Natural killer cell (primary cell): ENCODE results near the gene UBQLN3. TPM values are rescaled to one million over a fixed set of nuclear protein-coding genes. Genes with fewer than 3 reads are reported as not detected.

ENCODE experiments used
- ATAC-seq, 3 donors: fragments of 150-1000 bp in 2 of 3; fragments of 200-7000 bp in 1 of 3; cut with Tn5 transposase; 1 replicate in 1 of 3; 2 replicates in 2 of 3; pipeline ENCODE4 v1.10.0; 2021; ENCODE audit warnings: mild to moderate bottlenecking in 2 of 3, moderate library complexity in 2 of 3
- DNase-seq, 2 donors: peaks; one replicate each; pipeline versions ENCODE4 v3.0.0 to v3.0.0-alpha.2; 2013 to 2021; ENCODE audit warnings: mixed read lengths in 1 of 2
- H3K27ac ChIP-seq: one replicate; pipeline ENCODE4 v1.5.1; 2013; ENCODE audit warnings: mild to moderate bottlenecking, low read length
- H3K27me3 ChIP-seq: one replicate; pipeline ENCODE4 v1.6.1; 2013; ENCODE audit warnings: low read length; ENCODE audit not compliant: control insufficient read depth, insufficient read depth
- H3K36me3 ChIP-seq: one replicate; pipeline ENCODE4 v1.6.1; 2013; ENCODE audit warnings: low read length; ENCODE audit not compliant: control insufficient read depth, insufficient read depth
- H3K4me1 ChIP-seq: one replicate; pipeline ENCODE4 v1.6.1; 2013; ENCODE audit warnings: low read length; ENCODE audit not compliant: control insufficient read depth, insufficient read depth
- H3K4me3 ChIP-seq: one replicate; pipeline ENCODE4 v1.5.1; 2013; ENCODE audit warnings: low read length
- H3K9me3 ChIP-seq: one replicate; pipeline ENCODE4 v1.6.1; 2013; ENCODE audit warnings: low read length; ENCODE audit not compliant: control insufficient read depth, insufficient read depth
- H3K27ac Mint-ChIP-seq, 2 donors: one replicate each; pipeline ENCODE4 v1.8.0; 2022; ENCODE audit warnings: mild to moderate bottlenecking in 2 of 2, mixed read lengths in 2 of 2, moderate library complexity in 1 of 2
- H3K27me3 Mint-ChIP-seq, 2 donors: one replicate each; pipeline ENCODE4 v1.8.0; 2022; ENCODE audit warnings: low read depth in 2 of 2, mixed read lengths in 2 of 2
- H3K36me3 Mint-ChIP-seq: one replicate; pipeline ENCODE4 v1.8.0; 2022; ENCODE audit warnings: mixed read lengths
- H3K4me1 Mint-ChIP-seq, 2 donors: one replicate each; pipeline ENCODE4 v1.8.0; 2022; ENCODE audit warnings: mixed read lengths in 2 of 2
- H3K4me3 Mint-ChIP-seq: one replicate; pipeline ENCODE4 v1.8.0; 2022; ENCODE audit warnings: mild to moderate bottlenecking, moderate library complexity, mixed read lengths
- H3K9me3 Mint-ChIP-seq, 2 donors: one replicate each; pipeline ENCODE4 v1.8.0; 2022; ENCODE audit warnings: mixed read lengths in 2 of 2
- CTCF ChIP-seq: fragments of 200-600 bp; IDR thresholded peaks from one replicate; pipeline ENCODE4 v1.8.0; 2022; ENCODE audit warnings: antibody characterized with exemption
- WGBS: methylation state at CpG from one replicate; pipeline ENCODE4 v1.1.7; 2013; ENCODE audit warnings: missing lambda C conversion rate; ENCODE audit not compliant: insufficient coverage; 5-methylcytosine and 5-hydroxymethylcytosine counted together
- intact Hi-C: fragments of 100-400 bp; cut with micrococcal nuclease; formaldehyde crosslinking; loops from one replicate; pipeline ENCODE4 v1.14.2; 2022
- total RNA-seq, 4 donors: library from RNA; stranded (reverse); fragments of 120-200 nt in 1 of 4; gene quantifications; one replicate each; pipeline versions ENCODE4 v1.2.3 to v1.2.4, GENCODE V29; 2013 to 2022

The UBQLN3 gene
- under 1 TPM in 2 of 3 donors, not detected in 1; 0.15 to 0.20 TPM for total RNA-seq
- total RNA-seq (2013) = 0.36 TPM

GRCh38 chr11:5509803-5510202 lies at the start of gene UBQLN3:
Gene UBQLN3, minus strand, starts transcription at chr11:5509957. Its CDS starts 399 bp downstream, at chr11:5509558.
- Histone ChIP-seq H3K27me3 (no peaks in the 10 kb centered on the region), H3K4me1 (no peaks in the 10 kb centered on the region), H3K36me3 (no peaks in the 10 kb centered on the region), H3K4me3 (no peak within 1 kb of the TSS), H3K9me3 (no peaks in the 10 kb centered on the region), H3K27ac (no peak within 1 kb of the TSS)
- ATAC-seq (no peak), DNase-seq (no peak)
- H3K4me1 Mint-ChIP-seq = no peaks in the 10 kb centered on the region
- no peak for TF ChIP-seq CTCF
- H3K4me3 Mint-ChIP-seq = no peak within 1 kb of the TSS
- WGBS = 77% methylated on average over 4 of the region's 4 CpGs
- no peaks in the 10 kb centered on the region for H3K9me3 Mint-ChIP-seq
- H3K27ac Mint-ChIP-seq = no peak within 1 kb of the TSS
- H3K36me3 Mint-ChIP-seq = no peaks in the 10 kb centered on the region
- intact Hi-C loops = no loop called here
- H3K27me3 Mint-ChIP-seq = peaks cover 3% of the 10 kb centered on the region in 2 donors

GRCh38 chr11:5557751-5558150 lies 48.0 kb upstream of the UBQLN3 start:
- H3K27ac ChIP-seq = no peak overlapping the region
- no peak overlapping the region for H3K4me3 ChIP-seq
- no peak for TF ChIP-seq CTCF
- H3K9me3 Mint-ChIP-seq = no peaks in the 10 kb centered on the region
- DNase-seq (no peak), ATAC-seq (no peak)
- intact Hi-C loops = no loop called here
- H3K27me3 ChIP-seq = no peaks in the 10 kb centered on the region
- no peaks in the 10 kb centered on the region for H3K36me3 ChIP-seq
- H3K36me3 Mint-ChIP-seq = no peaks in the 10 kb centered on the region
- no peak overlapping the region for H3K4me3 Mint-ChIP-seq
- H3K4me1 Mint-ChIP-seq = no peaks in the 10 kb centered on the region
- no peaks in the 10 kb centered on the region for H3K4me1 ChIP-seq
- H3K9me3 ChIP-seq = no peaks in the 10 kb centered on the region
- H3K27me3 Mint-ChIP-seq = peaks cover 22 to 25% of the 10 kb centered on the region in 2 donors
- H3K27ac Mint-ChIP-seq = no peak overlapping the region
- 33% methylated on average over 3 of the region's 3 CpGs for WGBS

GRCh38 chr11:5556596-5557188 lies 46.9 kb upstream of the UBQLN3 start:
- Mint-ChIP-seq H3K27me3 (peaks cover 26 to 28% of the 10 kb centered on the region in 2 donors), H3K4me3 (no peak overlapping the region), H3K4me1 (no peaks in the 10 kb centered on the region), H3K27ac (no peak overlapping the region), H3K9me3 (no peaks in the 10 kb centered on the region), H3K36me3 (no peaks in the 10 kb centered on the region)
- intact Hi-C loops = no loop called here
- H3K27ac ChIP-seq = no peak overlapping the region
- no peaks in the 10 kb centered on the region for H3K4me1 ChIP-seq
- no peak overlapping the region for H3K4me3 ChIP-seq
- no peaks in the 10 kb centered on the region for H3K36me3 ChIP-seq
- 77% methylated on average over 3 of the region's 3 CpGs for WGBS
- ATAC-seq (no peak), DNase-seq (no peak)
- H3K9me3 ChIP-seq = no peaks in the 10 kb centered on the region
- no peaks in the 10 kb centered on the region for H3K27me3 ChIP-seq
- no peak for TF ChIP-seq CTCF

GRCh38 chr11:5553343-5553742 lies 43.6 kb upstream of the UBQLN3 start:
- no peaks in the 10 kb centered on the region for H3K4me1 Mint-ChIP-seq
- DNase-seq (no peak), ATAC-seq (no peak)
- H3K27me3 ChIP-seq = no peaks in the 10 kb centered on the region
- H3K27ac Mint-ChIP-seq = no peak overlapping the region
- H3K4me1 ChIP-seq = no peaks in the 10 kb centered on the region
- no peaks in the 10 kb centered on the region for H3K36me3 ChIP-seq
- intact Hi-C loops = no loop called here
- no peak overlapping the region for H3K4me3 ChIP-seq
- H3K36me3 Mint-ChIP-seq = no peaks in the 10 kb centered on the region
- H3K9me3 Mint-ChIP-seq = no peaks in the 10 kb centered on the region
- TF ChIP-seq CTCF = no peak
- peaks cover 27 to 31% of the 10 kb centered on the region in 2 donors for H3K27me3 Mint-ChIP-seq
- H3K9me3 ChIP-seq = no peaks in the 10 kb centered on the region
- H3K27ac ChIP-seq = no peak overlapping the region
- no peak overlapping the region for H3K4me3 Mint-ChIP-seq
